HG03571 (cell line): Measurements from ENCODE around the gene PDGFA.

Source experiments
- ATAC-seq: cut with Tn5 transposase; IDR thresholded peaks from one replicate; pipeline ENCODE4 v1.9.1; 2021; ENCODE audit not compliant: unreplicated experiment

The PDGFA gene

DNA sequence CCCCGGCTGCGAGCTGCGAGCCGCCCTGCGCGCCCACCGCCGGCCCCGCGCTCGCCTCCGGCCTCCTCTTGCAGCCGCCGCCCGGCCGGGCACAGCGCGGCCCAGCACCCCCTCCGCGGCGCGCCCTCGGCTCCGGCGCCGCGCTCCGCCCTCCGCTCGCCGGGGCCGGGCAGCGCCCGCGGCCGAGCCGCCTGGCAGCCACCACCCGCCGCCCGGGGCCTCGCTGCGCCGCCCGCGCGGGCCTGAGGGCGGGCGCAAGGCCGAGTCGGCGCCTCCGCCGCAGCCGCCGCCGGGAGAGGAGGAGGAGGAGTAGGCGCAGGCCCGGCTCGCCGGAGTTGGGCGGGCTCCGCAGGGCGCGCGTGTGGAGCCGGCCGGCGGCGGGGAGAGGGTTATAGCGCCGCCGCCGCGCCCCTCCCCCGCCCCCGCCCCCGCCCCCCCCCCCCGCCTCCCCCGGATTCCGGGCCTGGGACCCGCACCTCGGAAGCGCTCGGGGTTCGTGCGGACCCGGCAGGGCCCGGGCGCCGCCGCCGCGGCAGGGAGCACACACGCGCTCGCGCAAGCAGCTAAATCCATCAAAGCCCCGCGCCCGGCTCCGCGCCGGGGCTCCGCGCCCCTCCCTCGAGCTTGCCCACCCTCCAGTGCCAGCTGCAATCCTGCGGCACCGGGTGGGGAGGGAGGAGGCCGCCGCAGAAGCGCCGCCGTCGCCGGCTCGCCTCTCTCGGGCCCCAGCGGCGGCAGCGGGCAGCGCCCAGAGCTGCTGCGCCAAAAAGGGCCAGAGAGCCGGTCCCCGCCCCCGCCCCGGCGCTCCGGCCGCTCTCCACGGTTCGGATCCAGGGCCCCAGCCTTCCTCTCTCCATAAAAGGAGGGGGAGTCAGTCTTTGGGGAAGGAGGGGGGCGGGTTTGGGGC, at the start of gene PDGFA:
Gene PDGFA, minus strand, starts transcription at position 363 of the 907 bp plus-strand sequence. CDS start 845 bp downstream, outside the sequence.
- ATAC-seq, result no peak

DNA sequence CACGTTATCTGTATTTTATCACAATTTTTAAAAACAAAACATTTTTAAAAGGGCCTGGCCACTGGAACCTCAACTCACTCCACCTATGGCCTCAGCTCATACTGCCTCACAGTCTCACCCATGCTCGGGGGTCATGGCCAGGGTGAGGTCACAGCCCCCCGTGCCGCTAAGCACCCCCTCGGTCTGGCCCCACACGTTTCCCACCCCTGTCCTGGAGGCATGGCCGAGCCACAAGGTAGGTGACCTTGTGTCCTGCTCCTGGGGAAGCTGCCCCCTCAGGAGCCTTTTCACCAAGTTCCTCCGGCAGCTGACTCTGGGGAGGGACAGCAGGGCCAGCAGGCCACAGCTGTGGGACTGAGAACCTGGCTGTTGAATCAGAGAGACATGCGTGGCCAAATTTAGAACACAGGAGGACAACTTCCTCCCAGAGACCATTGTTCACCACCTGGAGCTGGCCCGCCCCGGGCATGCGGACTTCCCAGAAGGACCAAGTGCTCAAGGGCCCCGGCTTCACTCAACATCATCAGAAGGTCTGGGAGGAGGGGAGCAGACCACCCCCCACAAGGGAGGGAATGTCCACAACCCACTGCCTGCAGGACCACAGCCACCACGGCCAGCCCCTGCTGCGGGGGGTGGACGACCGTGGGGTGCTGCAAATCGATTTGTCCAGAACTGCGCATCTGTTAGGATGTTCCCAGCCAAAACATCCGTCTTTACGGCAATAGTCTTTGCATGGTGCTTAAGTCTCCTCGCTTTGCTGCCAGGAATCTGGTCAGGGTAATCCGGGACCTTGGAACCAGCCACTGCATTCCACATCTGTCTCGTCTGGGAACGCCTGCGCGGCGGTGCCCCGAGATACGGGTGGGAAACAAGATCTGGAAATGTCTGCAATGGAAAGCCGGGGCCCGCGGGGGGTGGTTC, 48.6 kb upstream of the PDGFA start:
- ATAC-seq, result no peak

- ATAC-seq, result no peak
These were observed 47.7 kb upstream of the PDGFA start for GRCh38 chr7:567305-567883.

- no peak for ATAC-seq
These were observed 46.5 kb upstream of the PDGFA start for GRCh38 chr7:566100-566499.

GRCh38 chr7:564176-564865, 44.7 kb upstream of the PDGFA start:
- no peak for ATAC-seq

DNA sequence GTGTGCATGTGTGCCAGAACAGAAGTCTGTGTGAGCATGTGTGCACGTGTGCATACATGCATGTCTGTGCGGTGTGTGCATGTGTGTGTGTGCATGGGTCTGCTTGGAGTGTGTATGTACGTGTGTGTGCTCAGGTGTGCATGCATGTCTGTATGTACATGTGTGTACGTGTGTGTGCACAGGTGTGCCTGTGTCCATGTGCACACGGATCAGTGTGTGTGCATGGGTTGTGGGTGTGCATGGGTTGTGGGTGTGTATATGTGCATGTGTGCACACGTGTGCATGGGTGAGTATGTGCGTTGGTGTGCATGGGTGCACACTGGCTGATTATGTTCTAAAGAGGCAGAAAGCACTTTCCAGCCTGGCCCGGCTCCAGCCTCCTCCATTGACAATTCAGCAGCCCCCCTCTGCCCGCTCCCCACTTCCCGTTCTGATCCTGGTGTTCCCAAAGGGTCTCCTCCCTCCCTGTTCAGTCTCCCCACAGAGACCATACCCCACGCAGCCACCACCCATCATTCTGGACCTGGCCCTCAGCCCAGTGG, 44.1 kb upstream of the PDGFA start:
- no peak for ATAC-seq

- no peak for ATAC-seq
These were observed 43.4 kb upstream of the PDGFA start for GRCh38 chr7:562789-563628.

DNA sequence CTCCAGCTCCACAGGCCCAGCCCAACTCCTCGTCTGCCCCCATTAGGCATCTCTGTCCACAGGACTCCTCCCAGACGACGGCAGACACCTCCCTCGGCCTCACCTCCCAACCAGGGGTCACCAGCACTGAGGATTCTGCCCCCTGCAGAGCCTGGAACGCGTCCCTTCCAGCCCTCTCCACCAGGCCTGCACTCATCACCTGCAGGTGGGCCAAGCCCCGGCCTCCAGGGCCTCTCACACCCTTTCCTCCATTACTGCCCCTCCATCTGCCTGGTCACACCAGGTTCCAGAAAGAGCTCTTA, 42.7 kb upstream of the PDGFA start:
- no peak for ATAC-seq

DNA sequence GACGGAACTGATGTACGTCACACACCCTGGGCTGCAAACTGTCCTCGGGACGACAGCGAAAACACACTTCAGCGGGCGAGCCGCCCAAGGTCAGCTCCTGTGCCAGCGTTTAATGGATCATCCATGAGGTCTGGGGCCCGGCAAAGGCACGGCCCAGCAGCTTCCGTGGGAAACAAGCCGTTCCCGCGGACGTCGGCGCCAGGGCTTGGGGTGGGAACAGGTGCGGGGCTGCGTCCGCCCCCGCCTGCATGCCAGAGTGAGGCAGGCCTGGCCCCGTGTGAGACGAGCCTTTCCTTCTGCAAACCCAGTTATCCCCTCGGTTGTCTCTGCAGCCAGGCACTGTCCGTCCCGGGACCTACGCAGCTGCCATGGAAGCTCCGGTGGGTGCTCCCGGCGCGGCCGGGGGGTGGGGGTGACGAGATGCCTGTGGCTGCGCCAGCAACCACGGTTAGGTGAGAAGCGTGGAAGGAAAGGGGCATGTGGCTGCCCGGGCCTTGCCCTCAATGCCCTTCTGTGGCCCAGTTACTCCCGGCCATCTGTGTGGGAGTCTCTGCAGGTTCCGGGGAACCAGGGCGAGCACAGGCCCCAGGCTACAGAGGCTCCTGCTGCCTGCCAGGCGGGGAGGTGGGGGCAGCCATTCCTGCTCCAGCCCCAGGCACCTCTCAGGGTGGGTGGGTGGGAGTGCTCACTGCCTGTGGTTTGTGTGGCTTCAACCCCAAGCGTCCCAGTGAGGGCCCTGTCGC, 42.2 kb upstream of the PDGFA start:
- ATAC-seq, result no peak

DNA sequence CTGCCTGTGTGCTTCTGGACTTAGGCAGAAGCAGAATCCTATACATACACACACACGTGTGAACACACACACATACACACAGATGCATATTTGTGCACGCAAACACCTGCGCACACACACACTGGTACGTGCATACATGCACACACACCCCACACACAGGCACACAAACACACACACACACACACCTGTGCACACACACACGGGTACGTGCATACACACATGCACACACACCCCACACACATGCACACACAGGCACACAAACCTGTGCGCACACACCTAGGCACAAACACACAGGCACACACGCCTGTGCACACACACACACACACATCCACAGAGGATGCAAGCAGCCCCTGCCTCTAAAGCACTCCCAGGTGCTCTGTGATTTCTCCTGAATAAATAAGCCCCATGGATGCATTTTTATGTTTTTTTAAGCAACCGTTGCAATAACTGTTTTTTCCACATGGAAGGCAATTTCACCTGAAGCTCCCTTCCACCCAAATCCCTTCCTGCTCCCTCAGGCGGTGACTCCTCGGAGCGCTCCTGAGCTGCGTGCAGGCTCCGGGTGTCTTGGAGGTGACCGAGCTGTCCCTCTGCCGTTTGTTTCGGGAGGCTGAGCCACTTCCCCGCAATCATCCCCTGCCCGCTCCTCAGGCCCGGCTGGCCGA, 41.5 kb upstream of the PDGFA start:
- ATAC-seq, result no peak

- no peak for ATAC-seq
These were observed 39.7 kb upstream of the PDGFA start for GRCh38 chr7:559396-559705.

DNA sequence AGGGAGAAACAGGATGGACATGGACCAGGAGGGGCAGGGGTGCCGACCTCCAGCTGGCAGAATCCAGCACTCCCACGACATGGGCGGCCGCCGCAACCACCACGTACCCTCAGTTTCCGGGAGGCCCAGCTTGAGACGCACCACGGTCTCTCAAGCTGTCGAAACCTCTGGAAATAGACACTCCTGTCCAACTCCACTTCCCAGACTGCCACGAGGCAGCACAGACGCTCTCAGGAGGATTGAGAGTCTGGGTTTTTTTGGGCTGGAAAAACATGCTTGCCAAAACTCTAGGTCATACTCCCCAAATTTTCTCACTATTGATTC, 37.9 kb upstream of the PDGFA start:
- no peak for ATAC-seq

GRCh38 chr7:556837-557557, 37.4 kb upstream of the PDGFA start:
- no peak for ATAC-seq

GRCh38 chr7:556291-556826, 36.7 kb upstream of the PDGFA start:
- ATAC-seq, result no peak

DNA sequence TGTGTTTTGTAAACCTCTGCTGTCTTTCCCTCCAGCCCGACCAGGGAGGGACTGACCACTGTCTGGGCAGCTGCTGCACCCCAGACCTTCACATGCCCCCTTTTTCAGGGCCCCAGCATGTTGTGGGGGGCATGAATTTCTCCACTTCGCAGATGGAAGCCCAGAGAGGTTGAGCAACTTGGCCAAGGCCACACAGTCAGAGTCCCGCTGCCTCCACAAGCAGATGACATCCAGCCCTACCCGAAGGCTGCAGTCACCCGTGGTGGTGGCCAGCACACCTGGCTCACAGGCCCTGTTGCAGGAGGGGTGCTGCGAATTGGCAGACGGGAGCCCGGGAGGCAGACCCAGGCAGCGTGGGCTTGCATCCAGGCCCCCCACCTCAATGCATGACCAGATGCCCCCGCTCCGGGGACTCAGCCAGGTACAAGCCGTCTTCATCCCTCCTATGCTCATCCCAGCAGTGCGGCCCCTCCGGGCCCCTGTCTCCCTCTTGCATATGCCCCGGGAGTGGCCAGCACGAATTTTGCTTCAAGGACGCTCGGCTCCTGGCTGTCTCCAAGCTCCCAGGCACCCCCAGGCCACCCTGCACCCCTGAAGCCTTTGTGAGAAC, 36.0 kb upstream of the PDGFA start:
- no peak for ATAC-seq

GRCh38 chr7:553636-554111, 34.0 kb upstream of the PDGFA start:
- ATAC-seq, result no peak

- ATAC-seq, result no peak
These were observed 33.4 kb upstream of the PDGFA start for GRCh38 chr7:552868-553635.
